Stomach (tissue), 9 donors: ENCODE data around the gene PNMA1. TPM values are rescaled to one million over a fixed set of nuclear protein-coding genes. Genes with fewer than 3 reads are reported as not detected.

Source experiments
- DNase-seq, 2 donors: peaks; one replicate each; pipeline versions ENCODE4 v3.0.0 to v3.0.0-alpha.2; 2013 to 2019
- H3K27ac ChIP-seq, 5 donors: fragments of 200-600 bp in 4 of 5; sonication (generic) in 4 of 5; one replicate each; pipeline ENCODE4 v1.5.1; 2013 to 2019; ENCODE audit warnings: mild to moderate bottlenecking in 1 of 5, moderate library complexity in 1 of 5
- H3K27me3 ChIP-seq, 3 donors: fragments of 200-600 bp; sonication (generic); one replicate each; pipeline ENCODE4 v1.5.1; 2017 to 2019; ENCODE audit warnings: mixed run types in 1 of 3
- H3K36me3 ChIP-seq, 4 donors: fragments of 200-600 bp; sonication (generic); 1 replicate in 3 of 4; 2 replicates in 1 of 4; pipeline ENCODE4 v1.5.1; 2016 to 2019
- H3K4me1 ChIP-seq, 4 donors: fragments of 200-600 bp; sonication (generic); one replicate each; pipeline ENCODE4 v1.5.1; 2016 to 2019
- H3K4me3 ChIP-seq, 4 donors: fragments of 200-600 bp; sonication (generic) in 3 of 4; one replicate each; pipeline ENCODE4 v1.5.1; 2016 to 2019; ENCODE audit warnings: mild to moderate bottlenecking in 1 of 4
- H3K9me3 ChIP-seq, 4 donors: fragments of 200-600 bp; sonication (generic); one replicate each; pipeline ENCODE4 v1.5.1; 2016 to 2019
- EP300 ChIP-seq: sonication (generic); formaldehyde crosslinking; IDR thresholded peaks from one replicate; pipeline ENCODE4 v1.6.1; 2017; ENCODE audit warnings: antibody characterized with exemption
- POLR2A ChIP-seq, 4 donors: fragments of 450-650 bp; IDR thresholded peaks; one replicate each; pipeline ENCODE4 v1.6.1; 2016; ENCODE audit warnings: antibody characterized with exemption in 4 of 4, control low read depth in 2 of 4, mild to moderate bottlenecking in 1 of 4, moderate library complexity in 1 of 4
- POLR2AphosphoS5 ChIP-seq, 3 donors: sonication (generic); formaldehyde crosslinking; IDR thresholded peaks; one replicate each; pipeline ENCODE4 v1.6.1; 2016; ENCODE audit warnings: antibody characterized with exemption in 3 of 3
- WGBS, 5 donors: extraction: QIAGEN DNeasy Blood & Tissue Kit in 3 of 5; methylation state at CpG; one replicate each; pipeline versions ENCODE4 v1.1.5 to v1.1.7; 2013 to 2018; 5-methylcytosine and 5-hydroxymethylcytosine counted together
- intact Hi-C: fragments of 100-400 bp; cut with DNase I; formaldehyde crosslinking; loops from one replicate; pipeline ENCODE4 v1.15.1; 2023; ENCODE audit warnings: low total_unique reads
- polyA plus RNA-seq, 3 donors: library from polyadenylated mRNA; stranded (reverse); fragments of 200-250 nt; gene quantifications; one replicate each; pipeline ENCODE4 v1.2.3, GENCODE V29; 2013
- total RNA-seq, 5 donors: library from RNA; depleted of rRNA; stranded (reverse); fragments of >200 nt; gene quantifications; one replicate each; pipeline versions ENCODE4 v1.1.0 to v1.2.3, GENCODE V29; 2014 to 2016
- TF ChIP-seq, protein P1 (sequence below), 7 experiments: fragments of 450-650 bp in 4 of 7; fragments of 200-600 bp in 3 of 7; sonication (generic) in 3 of 7; IDR thresholded peaks; one replicate each; pipeline ENCODE4 v1.5.1; 2016 to 2019; ENCODE audit warnings: antibody characterized with exemption in 7 of 7, control low read depth in 2 of 7, mild to moderate bottlenecking in 1 of 7
- donor health status: healthy with polysubstance abuse.
- donor health status: Bipolar disorder and iron deficiency.
- donor health status: healthy.

The PNMA1 gene
- total and polyA plus RNA-seq, 8 donors: 13.9 to 42.3 (median 18.3) TPM

DNA sequence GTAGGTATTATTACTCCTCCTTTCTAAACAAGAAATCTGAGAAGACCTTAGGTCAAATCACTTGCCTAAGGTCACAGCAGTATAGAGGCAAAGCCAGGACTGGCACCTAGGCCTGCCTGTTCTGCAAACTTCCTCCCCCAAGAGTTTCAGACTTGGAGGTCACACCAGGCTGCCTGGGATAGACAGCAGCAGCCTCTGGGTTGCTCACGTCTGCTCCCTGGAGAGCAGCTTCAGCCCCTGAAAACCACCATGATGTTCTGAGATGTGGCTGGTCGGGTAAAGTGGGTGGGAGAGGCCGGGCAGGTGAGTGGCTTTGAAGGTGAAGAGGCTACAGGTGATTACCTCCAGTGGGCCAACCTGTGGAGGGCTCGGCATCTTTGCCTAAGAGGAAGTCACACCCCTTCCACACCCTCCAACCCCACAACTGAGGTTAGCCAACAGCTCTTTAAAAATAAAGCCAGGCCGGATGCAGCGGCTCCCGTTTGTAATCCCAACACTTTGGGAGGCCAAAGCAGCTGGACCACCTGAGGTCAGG, 37.0 kb upstream of the PNMA1 start:
- peaks cover 0 to 5% (median 0%) of the 10 kb centered on the region in 4 donors for H3K36me3 ChIP-seq
- H3K9me3 ChIP-seq: no peaks in the 10 kb centered on the region
- H3K27me3 ChIP-seq: no peaks in the 10 kb centered on the region
- 24 to 43% (median 37%) methylated on average over 6 to 7 of the region's 7 CpGs for WGBS, 5 donors
- peaks cover 91 to 100% (median 100%) of the 10 kb centered on the region in 4 donors for H3K4me1 ChIP-seq
- no peak overlapping the region for H3K4me3 ChIP-seq
- intact Hi-C loops: no loop called here
- peak in 1 of 2 donors; percentile 37 for DNase-seq
- no peak for TF ChIP-seq POLR2A (IDR thresholded peaks at IDR 0.05)
- TF ChIP-seq EP300: no peak
- no peak for TF ChIP-seq POLR2AphosphoS5 (IDR thresholded peaks at IDR 0.05)
- TF ChIP-seq, protein P1, sequence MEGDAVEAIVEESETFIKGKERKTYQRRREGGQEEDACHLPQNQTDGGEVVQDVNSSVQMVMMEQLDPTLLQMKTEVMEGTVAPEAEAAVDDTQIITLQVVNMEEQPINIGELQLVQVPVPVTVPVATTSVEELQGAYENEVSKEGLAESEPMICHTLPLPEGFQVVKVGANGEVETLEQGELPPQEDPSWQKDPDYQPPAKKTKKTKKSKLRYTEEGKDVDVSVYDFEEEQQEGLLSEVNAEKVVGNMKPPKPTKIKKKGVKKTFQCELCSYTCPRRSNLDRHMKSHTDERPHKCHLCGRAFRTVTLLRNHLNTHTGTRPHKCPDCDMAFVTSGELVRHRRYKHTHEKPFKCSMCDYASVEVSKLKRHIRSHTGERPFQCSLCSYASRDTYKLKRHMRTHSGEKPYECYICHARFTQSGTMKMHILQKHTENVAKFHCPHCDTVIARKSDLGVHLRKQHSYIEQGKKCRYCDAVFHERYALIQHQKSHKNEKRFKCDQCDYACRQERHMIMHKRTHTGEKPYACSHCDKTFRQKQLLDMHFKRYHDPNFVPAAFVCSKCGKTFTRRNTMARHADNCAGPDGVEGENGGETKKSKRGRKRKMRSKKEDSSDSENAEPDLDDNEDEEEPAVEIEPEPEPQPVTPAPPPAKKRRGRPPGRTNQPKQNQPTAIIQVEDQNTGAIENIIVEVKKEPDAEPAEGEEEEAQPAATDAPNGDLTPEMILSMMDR (IDR thresholded peaks at IDR 0.05): no peak
- peak overlapping the region; percentile 69 to 100 (median 100) for H3K27ac ChIP-seq

DNA sequence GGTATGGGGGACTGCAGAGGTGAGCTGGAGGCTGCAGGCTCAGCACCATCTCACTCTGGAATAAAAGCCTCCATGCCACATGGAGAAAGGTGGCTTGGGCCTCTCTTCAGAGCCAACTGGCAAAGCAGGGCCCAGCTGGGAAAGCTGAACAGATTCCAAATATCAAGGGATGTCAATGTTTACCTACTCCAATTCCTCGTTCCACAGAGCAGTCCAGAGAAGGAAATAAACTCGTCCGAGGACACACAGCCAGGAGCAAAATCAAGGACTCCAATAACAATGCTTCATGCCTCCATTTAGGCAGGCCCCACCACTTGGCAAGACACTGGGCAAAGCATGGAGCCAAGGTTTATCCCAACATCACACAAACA, 36.3 kb upstream of the PNMA1 start:
- intact Hi-C loops: no loop called here
- H3K9me3 ChIP-seq: no peaks in the 10 kb centered on the region
- no peak overlapping the region for H3K4me3 ChIP-seq
- H3K4me1 ChIP-seq: peaks cover 91 to 100% (median 100%) of the 10 kb centered on the region in 4 donors
- WGBS, 5 donors: 6 to 23% (median 16%) methylated on average over 3 of the region's 3 CpGs
- TF ChIP-seq POLR2AphosphoS5 (IDR thresholded peaks at IDR 0.05): peak in 1 of 3 donors; percentile 34
- no peak for TF ChIP-seq EP300
- DNase-seq: peak in 1 of 2 donors; percentile 72
- H3K27ac ChIP-seq: peak overlapping the region; percentile 1 to 100 (median 100)
- H3K36me3 ChIP-seq: peaks cover 0 to 5% (median 0%) of the 10 kb centered on the region in 4 donors
- no peaks in the 10 kb centered on the region for H3K27me3 ChIP-seq

DNA sequence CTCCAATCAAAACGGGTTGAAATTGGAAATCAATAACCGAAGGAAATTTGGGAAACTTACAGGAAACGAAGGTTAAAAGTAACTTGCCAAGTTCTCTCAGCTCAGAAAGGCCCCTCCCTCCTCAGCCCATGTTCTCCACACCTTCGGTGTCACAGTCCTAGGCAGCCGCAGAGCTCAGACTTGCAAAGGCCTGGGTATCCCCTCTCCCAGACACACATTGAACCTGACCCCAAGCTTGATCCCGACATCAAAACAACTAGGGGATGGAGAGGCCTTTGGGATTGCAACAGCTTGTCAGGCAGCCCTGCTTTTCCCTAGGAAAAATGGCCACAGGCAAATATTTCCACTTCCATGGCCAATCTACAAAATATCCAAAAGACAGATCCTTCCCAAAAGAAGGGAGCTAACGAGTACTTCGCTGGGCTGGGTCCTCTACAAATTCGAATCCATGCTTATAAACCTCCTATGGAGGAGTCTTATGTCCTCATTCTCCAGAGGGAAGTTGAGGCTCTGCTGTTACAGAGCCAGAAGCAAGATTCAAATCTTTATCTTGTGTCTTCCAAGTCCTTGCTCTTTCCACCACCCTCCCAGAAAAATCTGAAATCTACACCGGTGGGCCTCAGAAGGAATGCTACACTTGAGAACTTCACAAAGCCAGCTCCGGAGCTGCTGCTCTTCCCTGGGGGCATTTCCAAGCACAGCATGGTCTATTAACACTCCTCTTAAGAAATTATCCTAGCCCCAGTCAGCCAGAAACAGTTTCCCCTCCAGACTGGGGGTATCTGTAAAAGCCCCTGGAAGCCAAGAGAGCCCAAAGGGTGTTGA, 35.7 kb upstream of the PNMA1 start:
- 37 to 50% (median 40%) methylated on average over 11 of the region's 11 CpGs for WGBS, 5 donors
- no peak for TF ChIP-seq POLR2A (IDR thresholded peaks at IDR 0.05)
- TF ChIP-seq EP300: no peak
- TF ChIP-seq, protein P1 (IDR thresholded peaks at IDR 0.05): no peak
- TF ChIP-seq POLR2AphosphoS5 (IDR thresholded peaks at IDR 0.05): no peak
- peaks cover 0 to 5% (median 0%) of the 10 kb centered on the region in 4 donors for H3K36me3 ChIP-seq
- no peak overlapping the region for H3K4me3 ChIP-seq
- DNase-seq: no peak
- no peaks in the 10 kb centered on the region for H3K9me3 ChIP-seq
- H3K27me3 ChIP-seq: no peaks in the 10 kb centered on the region
- peaks cover 91 to 100% (median 100%) of the 10 kb centered on the region in 4 donors for H3K4me1 ChIP-seq
- H3K27ac ChIP-seq: peak overlapping the region; percentile 1 to 100 (median 100)
- intact Hi-C loops: no loop called here

DNA sequence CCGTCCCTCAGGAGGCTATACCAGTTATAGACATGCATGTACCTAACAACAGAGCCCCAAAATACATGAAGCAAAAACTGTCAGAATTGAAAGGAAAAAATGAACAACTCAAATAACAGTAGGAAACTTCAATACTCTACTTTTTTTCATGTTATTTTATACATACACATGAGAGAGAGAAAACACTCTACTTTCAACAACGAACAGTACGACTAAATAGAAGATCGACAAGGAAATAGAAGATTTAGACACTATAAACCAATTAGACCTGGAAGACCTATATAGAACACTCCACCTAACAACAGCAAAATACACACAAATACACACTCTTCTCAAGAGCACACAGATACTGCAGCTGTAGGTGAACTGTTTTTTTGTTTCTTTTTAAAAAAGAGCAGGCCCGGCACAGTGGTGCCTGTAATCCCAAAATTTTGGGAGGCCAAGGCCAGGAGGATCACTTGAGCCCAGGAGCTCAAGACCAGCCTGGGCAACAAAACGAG, 34.7 kb upstream of the PNMA1 start:
- 60 to 74% (median 71%) methylated on average over 6 of the region's 6 CpGs for WGBS, 5 donors
- Histone ChIP-seq H3K4me1 (peaks cover 91 to 100% (median 100%) of the 10 kb centered on the region in 4 donors), H3K36me3 (peaks cover 0 to 5% (median 0%) of the 10 kb centered on the region in 4 donors), H3K4me3 (no peak overlapping the region), H3K9me3 (no peaks in the 10 kb centered on the region), H3K27me3 (no peaks in the 10 kb centered on the region), H3K27ac (peak overlapping the region in 4 of 5 donors; percentile 99 to 100 (median 100))
- DNase-seq: no peak
- TF ChIP-seq EP300 (no peak), POLR2A (IDR thresholded peaks at IDR 0.05) (no peak), POLR2AphosphoS5 (IDR thresholded peaks at IDR 0.05) (no peak)
- TF ChIP-seq, protein P1 (IDR thresholded peaks at IDR 0.05): no peak
- intact Hi-C loops: no loop called here
